Panc1 (cell line): Measurements from ENCODE around the gene STARD13.

Source experiments
- CTCF ChIP-seq: fragments of 450-650 bp; IDR thresholded peaks from 2 replicates; pipeline ENCODE4 v1.5.1; 2017; ENCODE audit warnings: mild to moderate bottlenecking
- REST ChIP-seq, 2 experiments: IDR thresholded peaks; 2 replicates each; pipeline ENCODE4 v1.6.1; 2011 to 2012; ENCODE audit warnings: low read depth in 2 of 2, control low read depth in 1 of 2, low read length in 1 of 2, mild to moderate bottlenecking in 1 of 2, moderate library complexity in 1 of 2; ENCODE audit not compliant: insufficient read depth in 1 of 2

GRCh38 chr13:33224191-33224590, 61.4 kb downstream of the STARD13 start:
- TF ChIP-seq REST (IDR thresholded peaks at IDR 0.05; ENCODE audit: insufficient read depth in 1 of 2, low read depth in 2 of 2, low read length in 1 of 2) = no peak
- no peak for TF ChIP-seq CTCF
